Ishikawa (cell line): ENCODE measurements around the gene GPER1.
A peak's percentile ranks its signal among the peaks of the same experiment; 100 is the strongest.

ENCODE experiments used
- CREB1 ChIP-seq: IDR thresholded peaks from 2 replicates; pipeline ENCODE4 v1.6.1; 2012; ENCODE audit warnings: low read depth
- EGR1 ChIP-seq: IDR thresholded peaks from 2 replicates; pipeline ENCODE4 v1.6.1; 2012
- EP300 ChIP-seq: IDR thresholded peaks from 2 replicates; pipeline ENCODE4 v1.6.1; 2012; ENCODE audit warnings: borderline replicate concordance
- FOXM1 ChIP-seq: IDR thresholded peaks from 2 replicates; pipeline ENCODE4 v1.6.1; 2012; ENCODE audit warnings: low read depth, borderline replicate concordance
- MAX ChIP-seq: IDR thresholded peaks from 2 replicates; pipeline ENCODE4 v1.6.1; 2012
- RAD21 ChIP-seq: IDR thresholded peaks from 2 replicates; pipeline ENCODE4 v1.6.1; 2012; ENCODE audit warnings: low read depth
- REST ChIP-seq: IDR thresholded peaks from 2 replicates; pipeline ENCODE4 v1.6.1; 2012; ENCODE audit warnings: low read depth, mild to moderate bottlenecking
- TAF1 ChIP-seq: IDR thresholded peaks from 2 replicates; pipeline ENCODE4 v1.6.1; 2012; ENCODE audit warnings: low read depth, mild to moderate bottlenecking
- TEAD4 ChIP-seq: IDR thresholded peaks from 2 replicates; pipeline ENCODE4 v1.6.1; 2012
- YY1 ChIP-seq: IDR thresholded peaks from 2 replicates; pipeline ENCODE4 v1.6.1; 2012; ENCODE audit warnings: low read depth

GRCh38 chr7:1137517-1138167 is 49.7 kb downstream of the GPER1 start:
- no peak for TF ChIP-seq CREB1
- no peak for TF ChIP-seq REST
- no peak for TF ChIP-seq MAX
- no peak for TF ChIP-seq RAD21
- no peak for TF ChIP-seq EP300
- 0 out of 2 replicates have a peak, but pooled peaks have one; percentile 13 for TF ChIP-seq YY1
- no peak for TF ChIP-seq TEAD4
- no peak for TF ChIP-seq FOXM1
- no peak for TF ChIP-seq EGR1
- TF ChIP-seq TAF1 = no peak
